Gastrocnemius medialis (tissue), 4 donors: ENCODE measurements around the gene TIGD3. TPM values are rescaled to one million over a fixed set of nuclear protein-coding genes. Genes with fewer than 3 reads are reported as not detected.

Experiments used
- ATAC-seq, 2 donors: fragments of 150-250 bp; one replicate each; pipeline ENCODE4 v1.9.1; 2016
- DNase-seq, 2 donors: peaks; one replicate each; pipeline ENCODE4 v3.0.0-alpha.2; 2019
- H3K27ac ChIP-seq, 4 donors: fragments of 200-600 bp; sonication (generic); 1 replicate in 1 of 4; 2 replicates in 3 of 4; pipeline ENCODE4 v1.5.1; 2016 to 2018; ENCODE audit warnings: mild to moderate bottlenecking in 2 of 4, moderate library complexity in 1 of 4
- H3K27me3 ChIP-seq, 3 donors: fragments of 200-600 bp; sonication (generic) in 2 of 3; 1 replicate in 1 of 3; 2 replicates in 2 of 3; pipeline versions ENCODE4 v1.5.1 to v1.6.0; 2016 to 2019; ENCODE audit warnings: mild to moderate bottlenecking in 1 of 3, moderate library complexity in 1 of 3
- H3K36me3 ChIP-seq, 2 donors: fragments of 200-600 bp; sonication (generic) in 1 of 2; one replicate each; pipeline ENCODE4 v1.5.1; 2017 to 2018
- H3K4me1 ChIP-seq, 2 donors: fragments of 200-600 bp; sonication (generic) in 1 of 2; one replicate each; pipeline ENCODE4 v1.5.1; 2016 to 2017; ENCODE audit warnings: mild to moderate bottlenecking in 2 of 2
- H3K4me3 ChIP-seq, 4 donors: fragments of 200-600 bp; sonication (generic) in 3 of 4; 1 replicate in 1 of 4; 2 replicates in 3 of 4; pipeline ENCODE4 v1.5.1; 2016 to 2019; ENCODE audit warnings: mild to moderate bottlenecking in 2 of 4
- H3K9me3 ChIP-seq, 3 donors: fragments of 200-600 bp; sonication (generic) in 2 of 3; 1 replicate in 1 of 3; 2 replicates in 2 of 3; pipeline ENCODE4 v1.5.1; 2016 to 2019
- CTCF ChIP-seq, 5 experiments: fragments of 450-650 bp in 3 of 5; fragments of 200-600 bp in 2 of 5; sonication (generic) in 2 of 5; IDR thresholded peaks in 4 of 5; conservative IDR thresholded peaks in 1 of 5; 1 replicate in 4 of 5; 2 replicates in 1 of 5; pipeline ENCODE4 v1.5.1; 2016 to 2019; ENCODE audit warnings: antibody characterized with exemption in 5 of 5, mild to moderate bottlenecking in 3 of 5, moderate library complexity in 3 of 5
- POLR2A ChIP-seq, 2 donors: fragments of 450-650 bp; IDR thresholded peaks; one replicate each; pipeline ENCODE4 v1.6.1; 2017; ENCODE audit warnings: antibody characterized with exemption in 2 of 2, mild to moderate bottlenecking in 2 of 2, moderate library complexity in 2 of 2
- in situ Hi-C, 4 donors: fragments of 200-750 bp; cut with MboI; loops; one replicate each; pipeline versions ENCODE4 v1.15.0 to v1.8.0; 2017; ENCODE audit warnings: low sequenced_read_pairs in 4 of 4
- intact Hi-C: fragments of 100-400 bp; cut with DNase I; formaldehyde crosslinking; loops from one replicate; pipeline ENCODE4 v1.15.1; 2023; ENCODE audit warnings: low total_unique reads
- total RNA-seq, 4 donors: library from RNA; depleted of rRNA; stranded (reverse); fragments of >200 nt; gene quantifications; one replicate each; pipeline versions ENCODE4 v1.1.0 to v1.2.3, GENCODE V29; 2016

Gene TIGD3
- total RNA-seq, 4 donors from 2014 or later = 0.16 to 0.71 (median 0.48) TPM

- ATAC-seq (no peak), DNase-seq (no peak)
- Histone ChIP-seq H3K4me1 (no peaks in the 10 kb centered on the region), H3K27me3 (no peaks in the 10 kb centered on the region), H3K9me3 (no peaks in the 10 kb centered on the region), H3K27ac (no peak overlapping the region), H3K36me3 (peaks cover 0 to 69% of the 10 kb centered on the region in 2 donors), H3K4me3 (no peak overlapping the region)
- intact Hi-C loops = no loop called here
- TF ChIP-seq POLR2A (IDR thresholded peaks at IDR 0.05) (no peak), CTCF (IDR thresholded peaks at IDR 0.05 in 4 of 5, conservative IDR thresholded peaks at IDR 0.05 in 1 of 5) (no peak)
- in situ Hi-C loops = no loop called here
Observed at GRCh38 chr11:65401803-65402248, 47.3 kb downstream of the TIGD3 start.

- no peaks in the 10 kb centered on the region for H3K9me3 ChIP-seq
- H3K27ac ChIP-seq = peak overlapping the region in 1 of 4 donors; percentile 69
- no peaks in the 10 kb centered on the region for H3K4me1 ChIP-seq
- TF ChIP-seq CTCF (IDR thresholded peaks at IDR 0.05 in 4 of 5, conservative IDR thresholded peaks at IDR 0.05 in 1 of 5) = no peak
- no peak for TF ChIP-seq POLR2A (IDR thresholded peaks at IDR 0.05)
- ATAC-seq = no peak
- peaks cover 0 to 69% of the 10 kb centered on the region in 2 donors for H3K36me3 ChIP-seq
- intact Hi-C loops = no loop called here
- no peak overlapping the region for H3K4me3 ChIP-seq
- no peak for DNase-seq
- no peaks in the 10 kb centered on the region for H3K27me3 ChIP-seq
- in situ Hi-C loops = no loop called here
Observed at GRCh38 chr11:65402790-65403189, 48.2 kb downstream of the TIGD3 start.

GRCh38 chr11:65403607-65404121 is 49.1 kb downstream of the TIGD3 start:
- Histone ChIP-seq H3K27me3 (no peaks in the 10 kb centered on the region), H3K36me3 (peaks cover 0 to 69% of the 10 kb centered on the region in 2 donors), H3K27ac (peak overlapping the region in 3 of 4 donors; percentile 57 to 69 (median 61)), H3K4me3 (no peak overlapping the region), H3K4me1 (no peaks in the 10 kb centered on the region), H3K9me3 (no peaks in the 10 kb centered on the region)
- intact Hi-C loops = no loop called here
- ATAC-seq (peak in 1 of 2 donors; percentile 53), DNase-seq (no peak)
- TF ChIP-seq CTCF (IDR thresholded peaks at IDR 0.05 in 4 of 5, conservative IDR thresholded peaks at IDR 0.05 in 1 of 5) (no peak), POLR2A (IDR thresholded peaks at IDR 0.05) (no peak)
- in situ Hi-C loops = no loop called here

- Histone ChIP-seq H3K4me3 (no peak overlapping the region), H3K27ac (peak overlapping the region in 3 of 4 donors; percentile 57 to 69 (median 61)), H3K9me3 (no peaks in the 10 kb centered on the region), H3K36me3 (peaks cover 0 to 71% of the 10 kb centered on the region in 2 donors), H3K27me3 (no peaks in the 10 kb centered on the region), H3K4me1 (no peaks in the 10 kb centered on the region)
- DNase-seq (no peak), ATAC-seq (no peak)
- in situ Hi-C loops = no loop called here
- intact Hi-C loops = no loop called here
- TF ChIP-seq POLR2A (IDR thresholded peaks at IDR 0.05) (no peak), CTCF (IDR thresholded peaks at IDR 0.05 in 4 of 5, conservative IDR thresholded peaks at IDR 0.05 in 1 of 5) (no peak)
Observed at GRCh38 chr11:65404210-65404609, 49.7 kb downstream of the TIGD3 start.
